Activated naive CD8-positive, alpha-beta T cell treated with anti-CD3 and anti-CD28 coated beads, Interleukin-2, amount 50 U/mL, for 16 hours (primary cell): Measurements from ENCODE around the gene OPHN1.

ENCODE experiments used
- DNase-seq: peaks from one replicate; pipeline ENCODE4 v3.0.0-alpha.2; 2020; ENCODE audit warnings: low read depth, low spot score

Gene OPHN1

DNA sequence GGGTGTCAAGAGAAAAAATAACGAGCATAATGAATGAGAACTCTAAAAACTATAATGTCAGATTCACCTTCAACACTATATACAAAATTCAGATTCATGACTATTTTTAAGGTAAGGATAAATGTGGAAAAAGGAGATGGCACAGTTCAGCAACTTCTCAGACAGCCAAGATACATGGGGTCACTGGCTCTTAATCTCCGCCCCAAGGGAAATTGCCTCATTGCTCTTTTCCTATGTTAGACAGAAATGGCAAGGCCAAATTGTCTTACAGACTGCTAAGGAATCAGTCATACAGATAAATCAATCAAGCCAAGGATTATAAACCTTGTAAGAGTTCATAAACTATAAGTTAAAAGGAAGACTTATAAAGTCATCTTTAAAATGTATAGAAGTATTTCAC lies 183.4 kb downstream of the OPHN1 start:
- no peak for DNase-seq

DNA sequence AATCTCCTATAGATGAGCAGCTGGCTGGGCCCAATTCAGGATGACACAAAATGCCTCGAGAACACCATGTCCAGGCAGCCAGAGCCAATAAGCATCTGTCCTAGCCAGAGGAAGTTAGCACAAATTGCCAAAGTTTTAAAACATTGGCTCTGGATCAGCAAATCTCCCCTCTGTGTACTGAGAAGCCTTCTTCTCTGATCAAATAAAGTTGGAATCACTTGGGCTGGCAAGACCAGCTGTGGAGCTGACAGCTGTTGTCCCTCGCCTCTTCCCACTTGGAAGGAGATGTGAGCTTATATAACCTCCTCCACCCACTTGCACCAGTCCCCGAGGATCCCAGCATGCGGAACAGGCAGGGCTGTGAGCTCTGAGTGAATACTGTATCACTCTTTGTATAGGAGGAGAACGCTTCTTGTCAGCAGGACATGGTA lies 183.9 kb downstream of the OPHN1 start:
- DNase-seq: no peak

DNA sequence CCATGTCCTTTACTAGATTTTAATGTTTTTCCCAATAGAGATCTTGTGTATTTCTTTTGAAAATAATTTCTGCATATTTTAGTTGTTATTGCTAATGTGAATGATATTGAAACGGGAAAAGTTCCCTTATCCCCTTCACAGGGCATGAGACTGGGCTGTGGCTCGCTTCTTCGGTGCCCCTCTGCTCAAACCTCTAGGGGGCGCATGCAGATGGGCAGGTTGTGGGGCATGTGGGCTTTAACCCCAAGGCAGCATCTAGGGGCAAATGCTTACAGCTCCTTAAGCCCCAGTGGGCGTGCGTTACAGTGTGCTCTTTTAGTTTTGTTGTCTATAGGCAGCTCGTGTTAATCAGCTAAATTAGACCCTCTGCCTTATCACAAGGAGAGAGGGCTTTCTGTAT lies 194.7 kb downstream of the OPHN1 start:
- no peak for DNase-seq

DNA sequence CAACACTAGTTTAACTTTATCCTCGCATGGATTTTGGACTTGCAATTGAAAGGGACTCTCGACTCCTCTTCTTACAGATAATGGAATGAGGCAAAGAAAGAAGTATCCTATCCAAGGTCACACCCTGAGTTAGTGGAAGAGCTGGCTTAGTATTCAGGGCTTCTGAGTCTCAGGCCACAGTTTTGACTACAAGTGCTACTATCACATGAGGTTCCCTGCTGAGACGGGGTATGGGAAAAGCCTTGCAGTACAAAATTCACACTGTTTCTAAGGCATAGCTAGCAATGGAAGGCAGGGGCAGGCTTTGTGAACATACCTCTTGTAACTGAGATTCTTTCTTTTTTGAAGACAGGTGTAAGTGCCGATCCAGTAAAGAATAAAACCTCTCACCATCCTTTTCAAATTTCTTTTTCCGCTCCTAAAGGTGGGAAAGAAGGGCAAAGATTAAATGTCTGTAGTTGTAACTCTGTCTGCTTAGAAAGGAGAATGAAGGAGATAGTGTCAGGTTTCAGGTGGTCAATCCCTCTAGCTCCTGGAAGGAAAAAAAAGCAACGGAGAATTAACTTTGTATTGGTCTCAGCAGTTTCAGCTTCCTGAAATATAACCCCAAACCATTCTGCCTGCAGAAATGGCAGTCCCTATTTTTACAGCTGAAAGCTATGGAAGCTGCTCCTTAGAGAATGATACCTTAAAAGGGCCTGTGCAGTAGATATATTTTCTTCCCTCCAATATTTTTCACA lies 199.0 kb downstream of the OPHN1 start:
- no peak for DNase-seq

DNA sequence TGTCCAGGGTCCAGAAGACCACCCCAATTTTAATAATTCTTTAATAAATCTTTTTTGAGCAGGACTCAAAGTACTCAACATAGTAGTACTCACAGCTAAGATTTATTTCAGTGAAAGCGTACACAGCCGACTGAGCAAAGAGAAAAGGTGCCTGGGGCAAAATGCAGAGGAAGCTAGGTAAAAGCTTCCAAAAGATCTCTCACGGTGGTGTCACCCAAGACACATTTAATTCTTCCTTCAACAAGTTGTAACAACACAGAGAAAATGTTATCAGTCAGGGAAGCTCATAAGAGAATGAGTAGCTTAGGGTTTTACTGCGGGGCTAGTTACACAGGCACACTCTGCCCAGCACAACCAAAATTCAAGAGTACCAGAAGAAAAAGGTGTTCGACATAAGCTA lies 201.1 kb downstream of the OPHN1 start:
- DNase-seq: no peak

DNA sequence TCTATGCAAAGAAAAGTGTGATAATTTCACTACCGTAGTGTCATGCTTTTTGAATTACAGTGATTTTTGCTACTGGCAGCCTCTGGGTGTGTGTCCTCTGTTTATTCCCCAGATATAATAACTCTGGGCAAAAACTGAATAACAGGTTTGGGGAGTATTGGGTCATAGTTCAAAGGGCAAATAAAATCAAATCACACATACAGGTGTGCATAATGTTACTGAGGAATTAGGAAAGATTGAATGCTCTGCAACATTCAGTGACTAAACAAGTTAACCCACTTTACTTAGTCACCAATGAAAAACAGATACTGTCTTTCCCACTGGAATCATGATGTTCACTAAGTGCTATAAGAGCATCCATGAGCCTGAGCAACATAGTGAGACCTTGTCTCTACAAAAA lies 224.3 kb downstream of the OPHN1 start:
- DNase-seq: no peak

DNA sequence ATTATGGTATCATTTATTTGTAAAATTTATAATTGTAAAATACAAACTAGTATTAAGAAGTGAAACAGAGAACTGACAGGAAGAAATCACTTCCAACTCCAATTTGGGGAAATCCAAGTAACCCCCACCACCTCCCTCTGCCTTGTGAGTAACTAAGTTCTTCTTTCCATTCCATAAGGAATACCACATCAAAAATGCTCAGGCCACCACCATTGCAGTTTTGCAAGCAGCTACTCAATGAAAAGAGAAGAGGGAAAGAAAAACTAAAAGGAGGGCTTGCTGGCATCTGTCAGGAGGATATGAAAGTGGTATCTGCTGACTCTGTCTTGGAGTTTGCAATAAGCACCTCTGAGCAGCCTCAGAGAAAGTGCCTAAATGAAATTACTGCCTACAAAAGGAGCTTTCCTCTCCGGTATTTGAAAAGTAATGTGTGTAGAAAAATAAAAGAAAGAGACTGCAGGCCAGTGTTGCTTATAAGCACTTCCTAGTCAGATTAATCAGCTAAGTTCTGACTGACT lies 228.7 kb downstream of the OPHN1 start:
- no peak for DNase-seq

DNA sequence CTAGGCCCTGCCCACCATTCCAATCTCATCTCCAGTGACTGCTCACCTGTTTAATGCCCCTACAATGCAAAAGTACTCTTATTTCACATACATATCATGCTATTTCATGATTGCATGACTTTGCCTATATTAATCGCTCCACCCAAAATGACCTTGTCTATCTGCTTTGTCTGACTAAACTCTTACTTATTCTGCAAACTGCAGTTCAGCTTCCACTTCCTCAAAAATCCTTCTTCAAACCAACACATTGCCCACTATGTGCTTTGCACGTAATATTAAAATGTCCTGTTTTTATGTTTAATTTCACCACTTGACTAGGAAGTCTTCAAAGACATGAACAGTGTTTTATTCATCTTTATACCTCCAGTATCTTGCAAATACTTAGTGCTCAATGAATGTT lies 229.6 kb downstream of the OPHN1 start:
- no peak for DNase-seq

DNA sequence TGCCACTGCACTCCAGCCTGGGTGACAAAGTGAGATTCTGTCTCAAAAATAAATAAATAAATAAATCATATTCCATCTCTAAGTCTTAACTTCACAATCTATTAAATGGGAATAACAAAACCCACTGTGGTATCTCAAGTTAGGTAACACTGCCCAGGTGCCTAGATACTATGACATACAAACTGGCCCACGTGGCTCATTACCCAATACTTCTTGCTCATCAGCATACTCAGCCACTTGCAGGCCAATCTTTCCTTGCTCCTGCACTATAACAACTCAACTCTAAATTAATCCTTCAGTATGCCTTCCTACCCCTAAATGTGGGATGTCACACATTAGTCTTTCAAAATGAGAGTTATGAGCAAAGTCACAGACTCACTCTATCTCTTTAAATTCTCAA lies 230.1 kb downstream of the OPHN1 start:
- DNase-seq: no peak

DNA sequence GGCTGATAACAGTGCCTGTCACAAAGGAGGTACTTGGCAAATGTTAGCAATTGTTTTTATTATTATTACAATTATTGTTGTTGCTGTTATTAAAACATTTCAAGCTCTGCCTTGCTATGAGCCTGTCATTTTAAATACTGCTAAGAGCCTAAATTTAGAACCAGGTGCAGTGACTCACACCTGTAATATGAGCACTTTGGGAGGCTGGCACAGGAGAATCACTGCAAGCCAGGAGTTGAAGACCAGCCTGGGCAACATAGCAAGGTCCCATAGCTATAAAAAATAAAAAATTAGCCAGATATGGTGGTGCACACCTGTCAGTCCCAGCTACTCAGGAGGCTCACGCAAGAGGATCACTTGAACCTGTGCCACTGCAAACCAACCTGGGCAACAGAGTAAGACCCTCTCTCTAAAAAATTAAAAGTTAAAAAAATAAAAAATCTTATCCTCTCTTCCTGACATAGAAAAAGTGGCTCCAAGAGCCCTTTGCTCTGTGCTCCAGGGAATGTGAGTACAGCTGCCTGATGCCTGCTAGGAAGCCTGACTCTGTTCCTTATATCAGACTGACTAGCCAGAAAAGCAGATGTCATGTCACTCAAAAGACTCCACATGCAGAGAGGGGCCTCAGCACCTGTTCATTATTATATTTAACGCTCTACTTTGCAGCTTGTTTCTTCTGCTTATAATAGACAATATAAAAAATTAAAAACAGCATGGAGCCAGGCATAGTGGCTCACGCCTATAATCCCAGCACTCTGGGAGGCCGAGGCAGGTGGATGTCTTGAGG lies 234.0 kb downstream of the OPHN1 start:
- no peak for DNase-seq

DNA sequence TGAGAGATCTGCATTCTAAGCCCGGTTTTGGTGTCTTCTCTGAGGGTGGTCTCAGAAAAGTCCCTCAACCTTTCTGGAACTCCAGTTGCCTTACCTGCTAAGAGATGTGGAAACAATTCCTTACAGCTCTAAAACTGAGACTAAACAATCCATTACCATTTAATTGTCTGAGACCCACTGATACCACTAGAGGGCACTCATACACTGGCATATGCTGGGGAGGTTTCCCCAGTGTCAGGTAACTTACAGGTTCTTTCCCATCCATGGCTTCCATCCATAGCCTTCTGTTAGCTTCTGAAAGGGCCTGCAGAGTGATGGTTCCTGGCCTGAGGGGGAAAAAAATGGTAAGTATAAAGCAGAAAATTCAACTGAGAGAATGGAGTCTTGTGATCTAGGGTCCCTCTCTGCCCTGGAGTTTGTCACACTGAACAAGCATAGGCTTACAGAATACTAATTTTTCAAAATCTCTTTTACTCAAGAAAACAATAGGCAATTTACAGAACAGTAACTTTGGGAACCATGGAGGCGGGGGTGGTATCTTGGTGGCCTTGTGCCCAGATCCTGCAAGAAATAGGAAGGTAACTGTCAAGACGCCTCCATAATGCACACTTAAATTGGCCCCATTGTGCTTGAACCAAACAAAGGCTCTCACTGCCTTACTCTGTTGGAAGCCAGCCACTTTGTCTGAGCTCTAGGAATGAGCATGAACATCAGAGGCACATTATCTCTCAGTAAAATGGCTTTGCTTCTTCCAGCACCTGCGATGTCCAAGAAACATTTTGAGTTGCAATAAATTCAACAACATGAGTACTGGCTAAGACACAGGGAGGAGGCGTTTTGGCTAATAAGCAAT lies 236.1 kb downstream of the OPHN1 start:
- DNase-seq: no peak

DNA sequence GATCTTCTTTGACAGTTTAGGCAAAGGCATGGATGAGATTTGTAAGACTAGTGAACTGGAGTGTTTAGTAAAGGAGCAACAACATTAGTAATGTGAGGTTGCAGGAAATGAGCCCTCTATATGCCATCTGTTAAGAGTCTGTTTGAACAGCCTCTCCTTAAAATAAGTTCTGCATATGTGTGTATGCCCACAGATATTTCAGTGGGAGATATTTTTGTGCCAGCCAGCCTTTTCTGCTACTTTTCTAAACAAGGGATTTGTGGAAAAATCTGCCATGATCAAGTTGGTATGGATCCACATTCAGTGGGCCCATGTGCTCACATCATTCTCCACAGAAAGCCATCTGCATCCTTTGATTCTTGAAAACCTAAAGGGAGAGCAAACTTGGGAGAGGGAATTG lies 237.7 kb downstream of the OPHN1 start:
- no peak for DNase-seq

DNA sequence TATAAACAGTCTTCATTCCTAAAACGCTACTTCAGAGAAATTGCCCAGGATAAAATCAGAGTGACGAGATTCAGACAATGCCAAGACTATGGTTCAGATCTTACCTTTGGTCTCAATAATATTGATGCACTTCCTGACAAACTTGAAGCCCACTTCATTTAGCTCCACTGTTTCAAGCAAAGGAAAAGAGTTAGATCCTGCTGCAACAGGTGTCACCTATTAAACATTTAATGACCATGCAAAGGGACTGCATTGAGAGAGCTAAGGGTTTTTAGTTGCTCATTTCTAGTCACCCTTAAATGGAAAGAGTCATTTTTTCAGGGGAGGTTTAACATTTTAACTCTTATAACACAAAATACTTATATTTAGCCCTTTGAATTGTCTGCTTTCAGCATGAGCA lies 239.5 kb downstream of the OPHN1 start:
- no peak for DNase-seq

DNA sequence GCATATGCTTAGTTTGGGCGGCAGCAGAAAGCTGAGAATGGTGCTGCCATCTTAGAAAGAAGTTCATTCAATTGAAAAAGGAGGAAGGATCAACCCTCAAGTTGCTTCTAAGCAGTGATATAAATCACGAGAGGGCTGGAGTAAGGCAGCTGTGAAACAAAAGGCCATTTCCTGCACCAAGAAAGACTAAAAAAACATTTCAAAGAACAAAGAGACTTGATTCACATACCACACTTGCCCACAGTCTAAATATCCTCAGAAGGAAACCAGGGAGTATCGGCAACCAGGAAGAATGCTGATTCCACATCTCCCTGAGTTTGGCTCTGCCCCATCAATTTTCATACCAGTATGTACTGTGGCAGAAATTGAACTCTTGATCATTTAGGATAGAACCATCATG lies 240.1 kb downstream of the OPHN1 start:
- no peak for DNase-seq

DNA sequence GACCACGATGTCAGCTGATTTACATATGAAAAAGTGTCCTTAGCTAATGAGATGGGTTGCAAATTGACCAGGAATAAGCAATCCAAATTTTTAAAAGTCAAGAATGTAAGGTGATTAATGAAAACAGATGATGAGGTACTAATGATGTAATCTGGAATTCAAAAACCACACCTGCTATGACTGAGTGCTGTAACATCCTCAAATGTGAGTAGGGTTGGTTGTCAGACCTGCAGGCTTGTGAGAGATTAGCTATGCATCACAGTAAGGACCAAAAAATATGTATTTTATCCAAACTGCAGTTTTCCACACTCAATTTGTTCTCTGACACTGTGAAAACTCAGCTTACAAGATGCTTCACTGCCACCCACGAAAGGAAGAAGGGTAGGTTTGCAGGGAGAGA lies 242.5 kb downstream of the OPHN1 start:
- DNase-seq: no peak

DNA sequence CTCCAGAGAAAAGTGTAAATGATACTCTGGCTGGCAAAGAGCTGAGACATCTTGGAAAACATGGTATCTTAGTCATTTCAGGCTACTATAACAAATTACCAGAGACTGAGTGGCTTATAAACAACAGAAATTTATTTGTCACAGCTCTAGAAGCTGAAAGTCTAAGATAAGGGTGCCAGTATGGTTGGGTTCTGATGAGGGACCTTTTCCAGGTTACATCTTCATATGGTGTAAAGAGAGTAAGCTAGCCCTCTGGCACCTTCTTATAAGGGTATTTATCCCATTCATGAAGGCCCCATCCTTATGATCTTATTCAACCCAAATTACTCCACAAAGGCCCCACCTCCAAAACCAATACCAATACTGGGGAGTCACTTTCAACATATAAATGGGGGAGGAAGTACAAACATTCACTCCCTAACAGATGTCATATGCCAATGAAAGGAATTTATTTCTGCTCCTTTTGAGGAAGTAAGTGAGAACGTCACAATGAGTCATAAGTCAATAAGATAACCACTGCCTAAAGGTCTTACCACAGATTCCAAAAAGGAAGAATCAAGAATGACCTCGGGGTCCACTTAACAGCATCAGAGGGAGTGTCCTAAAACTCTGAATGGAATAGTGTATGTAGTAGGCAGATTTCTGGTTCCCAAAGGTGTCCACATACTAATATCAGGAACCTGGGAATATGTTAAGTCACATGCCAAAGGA lies 246.6 kb downstream of the OPHN1 start:
- no peak for DNase-seq

DNA sequence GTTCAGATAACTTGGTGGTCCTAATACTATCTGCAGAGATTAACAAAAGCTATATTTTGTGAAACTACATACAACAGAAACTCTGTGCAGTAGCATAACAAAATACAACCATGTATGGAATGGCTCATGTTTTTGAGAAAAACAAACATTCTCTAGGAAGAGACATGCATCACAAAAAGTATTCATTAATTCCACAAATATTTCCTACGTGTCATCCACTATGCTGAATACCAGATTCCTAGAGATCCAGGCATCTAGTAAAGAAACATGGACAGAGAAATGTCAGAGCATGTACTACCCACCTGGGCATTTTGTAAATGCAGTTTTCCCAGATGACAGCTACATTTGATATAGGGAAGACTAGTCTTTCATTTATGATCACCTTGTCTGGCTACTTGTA lies 248.1 kb downstream of the OPHN1 start:
- no peak for DNase-seq

DNA sequence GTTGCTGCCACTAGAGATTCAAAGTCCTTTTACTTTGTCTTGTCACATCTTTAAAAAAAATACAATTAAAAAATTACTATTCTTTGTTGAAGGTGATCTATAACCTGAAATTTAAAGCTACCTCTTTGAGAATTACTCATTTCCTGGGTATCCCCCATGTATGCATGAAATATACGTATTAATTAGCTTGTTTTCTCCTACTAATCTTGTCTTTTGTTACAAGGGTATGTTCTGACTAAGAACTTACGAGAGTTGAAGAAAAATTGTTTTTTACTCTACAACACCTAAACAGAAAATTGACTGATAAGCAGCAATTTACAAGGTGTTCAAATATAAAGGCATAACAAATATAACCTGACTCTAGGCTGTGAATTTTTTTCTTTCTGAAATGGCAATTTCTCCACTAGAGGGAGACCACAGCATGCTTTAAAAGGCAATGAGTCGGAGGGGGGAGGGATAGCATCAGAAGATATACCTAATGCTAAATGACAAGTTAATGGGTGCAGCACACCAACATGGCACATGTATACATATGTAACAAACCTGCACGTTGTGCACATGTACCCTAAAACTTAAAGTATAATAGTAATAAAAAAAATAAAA lies 249.6 kb downstream of the OPHN1 start:
- no peak for DNase-seq

DNA sequence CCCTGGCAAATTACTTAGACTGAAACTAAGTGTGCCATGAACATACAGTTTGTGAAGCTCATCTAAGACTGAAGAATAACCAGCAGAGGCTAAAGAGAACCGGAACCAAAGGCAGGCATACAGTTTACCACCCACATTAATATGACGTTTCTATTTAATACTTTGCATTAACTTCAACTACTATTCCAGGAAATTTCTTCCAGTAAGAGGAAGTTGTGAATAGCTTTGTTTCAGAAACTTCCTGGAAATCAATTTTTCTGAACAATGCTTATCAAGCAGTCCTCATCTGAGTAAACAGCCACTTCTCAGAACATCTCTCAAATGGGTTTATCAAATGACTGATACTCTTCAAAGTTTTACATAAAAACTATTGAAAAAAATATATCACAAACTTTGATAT lies 252.7 kb downstream of the OPHN1 start:
- DNase-seq: no peak

DNA sequence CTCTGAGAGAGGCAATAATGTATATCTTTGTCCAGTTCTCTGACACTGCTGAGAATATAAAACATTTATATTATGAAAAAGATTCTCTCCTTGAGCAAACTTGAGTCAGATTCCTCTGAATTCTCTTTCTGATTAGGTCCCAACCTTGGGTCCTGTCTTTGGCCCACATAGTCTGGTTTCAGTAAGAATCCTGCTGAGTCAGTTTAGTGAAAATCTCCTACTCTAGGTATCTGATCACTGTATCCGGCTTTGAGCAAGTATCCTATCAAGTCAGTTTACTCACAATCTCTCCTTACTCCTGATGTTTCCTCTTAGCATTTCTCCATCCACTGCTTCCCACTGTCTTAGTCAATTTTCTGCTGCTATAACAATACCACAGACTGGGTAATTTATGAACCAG lies 253.9 kb downstream of the OPHN1 start:
- no peak for DNase-seq

DNA sequence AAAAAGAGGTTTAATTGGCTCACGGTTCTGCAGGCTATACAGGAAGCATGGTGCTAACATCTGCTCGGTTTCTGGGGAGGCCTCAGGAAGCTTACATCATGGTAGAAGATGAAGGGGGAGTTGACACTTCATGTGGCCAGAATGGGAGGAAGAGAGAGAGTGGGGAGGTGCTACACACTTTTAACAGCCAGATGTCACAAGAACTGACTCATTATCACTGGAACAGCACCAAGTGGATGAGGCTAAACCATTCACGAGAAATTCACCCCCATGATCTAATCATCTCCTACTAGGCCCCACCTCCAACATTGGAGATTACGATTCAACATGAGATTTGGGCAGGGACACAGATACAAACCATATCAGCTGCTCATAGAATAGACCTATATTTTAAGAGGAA lies 255.8 kb downstream of the OPHN1 start:
- DNase-seq: no peak
